HG03025 (cell line): ENCODE results near the gene ARMC6.
"Not testable (repeated sequence)": the region's sequence is repeated elsewhere in the genome, so short reads cannot be mapped to it uniquely, and the experiment has no call there.

Experiments
- ATAC-seq: cut with Tn5 transposase; IDR thresholded peaks from one replicate; pipeline ENCODE4 v1.9.1; 2021; ENCODE audit warnings: mild to moderate bottlenecking, moderate library complexity; ENCODE audit not compliant: unreplicated experiment, low FRiP score

The ARMC6 gene

GRCh38 chr19:19021115-19021514 lies 12.3 kb upstream of the ARMC6 start:
- ATAC-seq = no peak

GRCh38 chr19:19022380-19022961 lies 10.9 kb upstream of the ARMC6 start:
- ATAC-seq = no peak

- ATAC-seq = not testable (repeated sequence)
Measured at GRCh38 chr19:19023376-19023775, 10.0 kb upstream of the ARMC6 start.

GRCh38 chr19:19025861-19026260 lies 7.5 kb upstream of the ARMC6 start:
- no peak for ATAC-seq

- no peak for ATAC-seq
Measured at GRCh38 chr19:19026299-19026971, 7.0 kb upstream of the ARMC6 start.

- no peak for ATAC-seq
Measured at GRCh38 chr19:19027228-19027627, 6.2 kb upstream of the ARMC6 start.

GRCh38 chr19:19028526-19028925 lies 4.9 kb upstream of the ARMC6 start:
- ATAC-seq = no peak

GRCh38 chr19:19031891-19032290 lies 1.5 kb upstream of the ARMC6 start:
- no peak for ATAC-seq

- ATAC-seq = no peak
Measured at GRCh38 chr19:19032420-19033175, 805 bp upstream of the ARMC6 start.

GRCh38 chr19:19033176-19033425 lies 302 bp upstream of the ARMC6 start:
- ATAC-seq = no peak

GRCh38 chr19:19034204-19034624 lies 811 bp downstream of the ARMC6 start:
- ATAC-seq = no peak

- ATAC-seq = no peak
Measured at GRCh38 chr19:19039901-19040300, 6.5 kb downstream of the ARMC6 start.

- ATAC-seq = no peak
Measured at GRCh38 chr19:19040417-19040816, 7.0 kb downstream of the ARMC6 start.

- ATAC-seq = no peak
Measured at GRCh38 chr19:19042732-19043280, 9.4 kb downstream of the ARMC6 start.

- no peak for ATAC-seq
Measured at GRCh38 chr19:19043481-19043880, 10.1 kb downstream of the ARMC6 start.

- ATAC-seq = no peak
Measured at GRCh38 chr19:19043881-19044280, 10.5 kb downstream of the ARMC6 start.

- ATAC-seq = no peak
Measured at GRCh38 chr19:19049406-19049805, 16.0 kb downstream of the ARMC6 start.

- no peak for ATAC-seq
Measured at GRCh38 chr19:19050104-19050503, 16.7 kb downstream of the ARMC6 start.

- ATAC-seq = no peak
Measured at GRCh38 chr19:19050731-19051130, 17.3 kb downstream of the ARMC6 start.

GRCh38 chr19:19051478-19052213 lies 18.2 kb downstream of the ARMC6 start:
- no peak for ATAC-seq

- no peak for ATAC-seq
Measured at GRCh38 chr19:19052921-19053320, 19.5 kb downstream of the ARMC6 start.
